MG63 (cell line): ENCODE measurements around the gene YAP1. TPM values are rescaled to one million over a fixed set of nuclear protein-coding genes. Genes with fewer than 3 reads are reported as not detected.
"Not testable (repeated sequence)": the region's sequence is repeated elsewhere in the genome, so short reads cannot be mapped to it uniquely, and the experiment has no call there.

Source experiments
- DNase-seq: peaks from one replicate; pipeline ENCODE4 v3.0.0-alpha.2; 2020
- H3K27me3 ChIP-seq: fragments of 250-450 bp; sonication (Bioruptor Pico); 2 replicates; pipeline ENCODE4 v1.5.1; 2020; ENCODE audit warnings: mild to moderate bottlenecking, moderate library complexity
- H3K36me3 ChIP-seq: fragments of 250-450 bp; sonication (Bioruptor Pico); 2 replicates; pipeline ENCODE4 v1.5.1; 2020; ENCODE audit warnings: mild to moderate bottlenecking, moderate library complexity
- H3K4me3 ChIP-seq: fragments of 250-450 bp; sonication (Bioruptor Pico); 2 replicates; pipeline ENCODE4 v1.5.1; 2020; ENCODE audit warnings: mild to moderate bottlenecking, moderate library complexity
- H3K9me3 ChIP-seq: fragments of 250-450 bp; sonication (Bioruptor Pico); 2 replicates; pipeline ENCODE4 v1.5.1; 2020; ENCODE audit warnings: mild to moderate bottlenecking, moderate library complexity
- total RNA-seq: library from RNA; depleted of rRNA; stranded (reverse); fragments of >200 nt; shearing (Covaris generic); gene quantifications from 2 replicates; pipeline ENCODE4 v1.2.3, GENCODE V29; 2014; ENCODE audit warnings: low replicate concordance

YAP1 gene
- total RNA-seq, 1 experiment from 2014 or later = 28.6 TPM

DNA sequence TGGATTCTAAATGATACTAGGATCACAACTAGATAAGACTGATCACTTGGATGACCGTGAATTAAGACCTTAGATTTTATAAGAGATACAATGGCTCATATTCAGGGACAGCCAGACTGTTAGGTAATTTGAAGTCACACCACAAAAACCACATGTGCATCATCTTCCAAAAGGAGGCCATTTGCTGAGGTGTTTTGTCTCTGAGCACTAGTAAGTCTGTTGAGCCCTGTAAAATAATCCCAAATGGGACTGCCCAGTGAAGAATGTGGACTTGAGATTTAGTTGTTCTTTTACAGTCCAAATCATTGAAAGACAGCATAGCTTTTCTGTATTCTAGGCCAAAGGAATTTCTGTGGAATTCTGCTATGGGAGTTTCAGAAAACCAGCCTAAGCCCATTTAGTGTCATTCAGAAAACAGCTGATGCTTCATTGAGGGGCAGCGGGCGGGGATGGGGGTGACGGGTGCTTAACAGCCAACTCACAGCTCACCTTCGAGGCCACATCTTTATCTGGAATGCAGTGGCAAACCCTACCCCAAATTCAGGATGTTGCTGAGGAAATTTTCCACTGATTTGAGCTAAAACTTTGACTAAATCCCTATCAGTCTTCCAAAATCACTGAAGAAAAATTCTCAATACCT is 127.0 kb downstream of the YAP1 start:
- Histone ChIP-seq H3K9me3 (no peaks in the 10 kb centered on the region), H3K27me3 (no peaks in the 10 kb centered on the region)
- no peak for DNase-seq

DNA sequence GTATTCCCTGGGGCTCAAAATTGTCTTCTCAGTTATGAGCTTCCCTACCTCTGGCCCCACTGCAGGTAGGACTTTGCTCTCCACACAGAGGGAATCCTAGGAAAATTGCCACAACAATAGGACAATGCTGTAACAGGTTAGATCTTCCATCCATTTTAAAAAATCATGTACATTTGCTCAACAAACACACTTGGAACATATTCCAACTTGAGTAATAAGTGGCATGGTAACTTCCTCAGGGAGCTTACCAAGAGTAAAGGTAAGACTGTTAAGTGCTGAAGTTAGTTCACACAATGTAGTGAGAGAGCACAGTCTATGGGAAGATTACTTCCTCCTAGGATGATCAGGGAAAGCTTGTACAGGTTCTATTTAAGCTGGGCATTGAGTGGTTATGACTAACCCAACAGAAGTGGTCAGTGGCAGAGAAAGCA is 128.2 kb downstream of the YAP1 start:
- no peaks in the 10 kb centered on the region for H3K27me3 ChIP-seq
- no peaks in the 10 kb centered on the region for H3K9me3 ChIP-seq
- H3K4me3 ChIP-seq = no peak overlapping the region
- H3K36me3 ChIP-seq = peaks cover 14% of the 10 kb centered on the region
- no peak for DNase-seq

More for the DNA sequence above, 127.0 kb downstream of the YAP1 start:
- Histone ChIP-seq H3K36me3 (peaks cover 18% of the 10 kb centered on the region), H3K4me3 (no peak overlapping the region)

- no peaks in the 10 kb centered on the region for H3K9me3 ChIP-seq
- H3K27me3 ChIP-seq = no peaks in the 10 kb centered on the region
- DNase-seq = no peak
- H3K4me3 ChIP-seq = no peak overlapping the region
- peaks cover 7% of the 10 kb centered on the region; the same call in 1 of the 2 replicates for H3K36me3 ChIP-seq
These were observed 129.2 kb downstream of the YAP1 start for GRCh38 chr11:102239448-102239847.

DNA sequence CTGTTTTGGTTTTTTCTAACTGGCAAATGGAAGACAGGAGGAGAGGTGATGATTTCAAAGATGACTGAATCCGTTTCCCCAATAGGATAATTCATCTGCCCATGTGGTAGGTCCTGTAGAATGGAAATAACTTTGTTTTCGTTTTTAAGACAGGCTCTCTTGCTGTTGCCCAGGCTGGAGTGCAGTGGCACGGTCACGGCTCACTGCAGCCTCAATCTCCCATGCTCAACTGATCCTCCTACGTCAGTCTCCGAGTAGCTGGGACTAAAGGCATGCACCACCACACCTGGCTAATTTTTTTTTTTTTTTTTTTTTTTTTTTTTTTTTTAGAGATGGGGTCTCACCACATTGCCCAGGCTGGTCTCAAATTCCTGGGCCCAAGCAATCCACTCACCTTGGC is 129.7 kb downstream of the YAP1 start:
- H3K9me3 ChIP-seq = no peaks in the 10 kb centered on the region
- no peaks in the 10 kb centered on the region for H3K27me3 ChIP-seq
- H3K4me3 ChIP-seq = no peak overlapping the region
- no peak for DNase-seq
- H3K36me3 ChIP-seq = peaks cover 7% of the 10 kb centered on the region; the same call in 1 of the 2 replicates

DNA sequence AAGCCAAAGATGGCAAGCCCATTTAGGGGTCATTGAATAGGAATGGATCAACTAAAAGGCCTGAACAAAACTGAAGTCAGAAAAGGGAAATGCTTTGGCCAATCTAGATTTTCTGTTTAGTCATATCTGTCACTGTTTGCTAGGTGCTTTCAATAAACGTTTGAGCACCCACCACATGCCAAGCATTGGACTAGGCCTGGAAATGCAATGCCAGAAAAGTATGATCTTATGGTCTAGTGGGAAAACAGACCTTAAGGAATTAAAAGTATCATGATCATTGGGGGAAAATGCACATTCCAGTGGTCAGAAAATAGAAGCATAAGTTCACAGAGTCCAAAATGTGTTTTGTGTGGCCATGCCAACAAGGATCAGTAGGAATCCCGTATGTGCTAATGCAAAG is 130.3 kb downstream of the YAP1 start:
- no peak for DNase-seq
- H3K9me3 ChIP-seq = no peaks in the 10 kb centered on the region
- H3K4me3 ChIP-seq = no peak overlapping the region
- H3K27me3 ChIP-seq = no peaks in the 10 kb centered on the region
- H3K36me3 ChIP-seq = peaks cover 7% of the 10 kb centered on the region; the same call in 1 of the 2 replicates

GRCh38 chr11:102241026-102241425 is 130.8 kb downstream of the YAP1 start:
- no peaks in the 10 kb centered on the region for H3K9me3 ChIP-seq
- DNase-seq = no peak
- H3K36me3 ChIP-seq = peaks cover 7% of the 10 kb centered on the region; the same call in 1 of the 2 replicates
- H3K4me3 ChIP-seq = no peak overlapping the region
- no peaks in the 10 kb centered on the region for H3K27me3 ChIP-seq

DNA sequence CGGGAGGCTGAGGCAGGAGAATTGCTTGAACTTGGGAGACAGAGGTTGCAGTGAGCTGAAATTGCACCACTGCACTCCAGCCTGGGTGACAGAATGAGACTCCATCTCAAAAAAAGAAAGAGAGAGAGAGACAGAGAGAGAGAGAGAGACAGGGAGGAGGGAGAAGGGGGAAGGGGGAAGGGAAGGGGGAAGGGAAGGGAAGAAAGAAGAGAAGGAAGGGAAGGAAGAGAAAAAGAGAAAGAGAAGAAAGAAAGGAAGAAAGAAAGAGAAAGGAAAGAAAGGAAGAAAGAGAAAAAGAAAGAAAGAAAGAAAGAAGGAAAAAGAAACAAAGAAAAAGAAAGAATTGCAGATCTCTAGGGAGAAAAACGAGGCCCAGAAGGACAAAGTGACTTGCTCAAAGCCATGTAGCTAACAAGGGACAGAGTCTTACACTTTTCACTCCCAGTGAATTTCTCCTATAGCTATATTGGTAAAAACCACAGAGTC is 133.2 kb downstream of the YAP1 start:
- H3K36me3 ChIP-seq = peaks cover under 1% of the 10 kb centered on the region; the same call in 1 of the 2 replicates
- H3K9me3 ChIP-seq = no peaks in the 10 kb centered on the region
- no peak overlapping the region for H3K4me3 ChIP-seq
- DNase-seq = no peak
- H3K27me3 ChIP-seq = no peaks in the 10 kb centered on the region

DNA sequence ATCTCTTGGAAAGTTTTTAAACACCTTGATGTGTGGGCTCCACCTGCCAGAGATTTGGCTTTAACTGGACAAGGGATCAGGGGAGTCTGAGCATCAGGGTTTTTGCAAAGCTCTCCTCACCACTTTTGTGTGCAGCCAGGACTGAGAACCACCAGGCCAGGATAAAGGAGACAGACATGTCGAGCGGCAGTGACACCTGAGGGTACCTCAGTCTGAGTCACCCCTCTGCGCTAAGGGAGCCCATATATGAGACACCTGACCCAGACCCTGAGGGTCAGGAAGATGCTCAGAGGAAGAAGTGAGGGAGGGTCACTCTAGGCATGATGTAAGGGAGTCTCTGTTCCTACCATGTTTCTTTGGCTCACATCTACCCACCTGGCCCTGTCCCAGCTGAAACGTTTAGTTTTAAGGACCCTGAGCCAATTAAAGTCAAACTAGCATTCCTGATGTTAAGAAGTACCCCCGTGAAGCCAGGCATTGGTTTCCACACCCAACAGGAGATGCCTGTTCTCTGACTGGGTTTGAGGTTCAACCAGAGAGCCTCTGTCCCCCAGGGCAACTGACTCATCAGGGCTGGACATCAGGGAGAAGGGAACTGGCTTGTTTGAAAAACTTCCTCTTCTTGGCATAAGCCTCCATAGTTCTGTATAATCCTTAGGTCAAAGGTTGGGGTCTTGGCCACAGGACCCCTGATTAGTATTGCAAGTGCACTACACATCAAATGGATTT is 134.6 kb downstream of the YAP1 start:
- H3K36me3 ChIP-seq = no peaks in the 10 kb centered on the region
- no peak overlapping the region for H3K4me3 ChIP-seq
- no peaks in the 10 kb centered on the region for H3K9me3 ChIP-seq
- peak; percentile 88 for DNase-seq
- H3K27me3 ChIP-seq = no peaks in the 10 kb centered on the region

GRCh38 chr11:102251423-102251822 is 141.2 kb downstream of the YAP1 start:
- DNase-seq = no peak

DNA sequence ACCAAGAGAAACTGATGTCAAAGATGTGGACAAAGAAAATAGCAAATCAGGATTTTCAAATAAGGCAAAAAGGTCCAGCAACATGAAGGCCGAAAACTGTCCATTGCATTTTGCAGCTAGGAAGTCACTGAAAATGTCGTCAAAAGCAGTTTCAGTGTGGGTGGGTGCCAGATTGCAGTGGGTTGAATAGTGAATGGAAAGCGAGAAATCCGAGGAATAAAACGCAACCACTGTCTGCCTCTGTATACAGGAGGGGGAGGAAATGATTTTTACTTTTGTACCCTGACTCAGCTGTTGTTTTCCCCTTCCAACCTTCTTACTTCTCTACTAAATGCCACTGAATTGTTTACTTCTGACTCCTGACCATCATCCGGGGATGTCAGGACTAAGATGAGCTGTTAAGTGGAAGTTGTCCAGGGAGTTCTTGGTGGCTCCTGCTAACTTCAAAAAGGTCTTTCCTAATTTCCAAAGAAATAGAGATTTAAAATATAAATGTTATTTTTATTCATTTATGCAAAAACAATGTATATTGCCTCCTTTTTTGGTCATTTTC is 142.2 kb downstream of the YAP1 start:
- no peaks in the 10 kb centered on the region for H3K27me3 ChIP-seq
- H3K36me3 ChIP-seq = no peaks in the 10 kb centered on the region
- no peak overlapping the region for H3K4me3 ChIP-seq
- H3K9me3 ChIP-seq = no peaks in the 10 kb centered on the region
- DNase-seq = no peak

More at GRCh38 chr11:102251423-102251822, 141.2 kb downstream of the YAP1 start:
- H3K9me3 ChIP-seq = no peaks in the 10 kb centered on the region
- no peak overlapping the region for H3K4me3 ChIP-seq
- no peaks in the 10 kb centered on the region for H3K27me3 ChIP-seq
- no peaks in the 10 kb centered on the region for H3K36me3 ChIP-seq

DNA sequence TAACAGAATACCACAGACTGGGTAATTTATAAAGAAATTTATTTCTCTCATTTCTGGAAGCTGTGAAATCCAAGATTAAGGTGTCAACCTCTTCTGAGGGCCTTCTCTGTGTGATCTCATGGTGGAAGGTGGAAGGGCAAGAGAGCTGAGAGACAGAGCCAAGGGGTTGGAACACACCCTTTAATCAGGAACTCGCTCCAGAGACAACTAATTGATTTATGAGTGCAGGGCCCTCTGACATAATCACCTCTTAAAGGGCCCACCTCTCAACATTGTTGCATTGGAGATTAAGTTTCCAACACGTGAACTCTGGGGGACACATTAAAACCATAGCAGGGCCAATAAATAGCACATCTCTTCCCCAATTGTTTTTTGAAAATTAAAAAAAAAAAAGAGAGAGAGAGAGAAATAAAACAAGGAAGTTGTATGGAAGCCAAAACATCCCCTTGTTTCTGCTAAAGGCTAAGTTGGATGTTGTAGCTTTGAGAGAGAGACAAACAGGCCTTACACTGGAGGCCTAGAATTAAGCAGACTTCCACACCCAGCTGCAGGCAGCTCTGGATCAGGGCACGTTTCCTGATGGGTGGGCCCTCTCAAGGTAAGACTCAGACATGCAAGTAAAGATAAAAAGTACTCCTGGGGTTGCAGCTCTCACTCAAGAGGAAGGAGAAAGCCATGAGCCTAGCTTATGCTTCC is 142.9 kb downstream of the YAP1 start:
- DNase-seq = no peak
- no peaks in the 10 kb centered on the region for H3K27me3 ChIP-seq
- H3K4me3 ChIP-seq = no peak overlapping the region
- no peaks in the 10 kb centered on the region for H3K36me3 ChIP-seq
- no peaks in the 10 kb centered on the region for H3K9me3 ChIP-seq

- H3K36me3 ChIP-seq = no peaks in the 10 kb centered on the region
- DNase-seq = no peak
- no peaks in the 10 kb centered on the region for H3K9me3 ChIP-seq
- no peaks in the 10 kb centered on the region for H3K27me3 ChIP-seq
- H3K4me3 ChIP-seq = no peak overlapping the region
These were observed 143.8 kb downstream of the YAP1 start for GRCh38 chr11:102254047-102254446.

DNA sequence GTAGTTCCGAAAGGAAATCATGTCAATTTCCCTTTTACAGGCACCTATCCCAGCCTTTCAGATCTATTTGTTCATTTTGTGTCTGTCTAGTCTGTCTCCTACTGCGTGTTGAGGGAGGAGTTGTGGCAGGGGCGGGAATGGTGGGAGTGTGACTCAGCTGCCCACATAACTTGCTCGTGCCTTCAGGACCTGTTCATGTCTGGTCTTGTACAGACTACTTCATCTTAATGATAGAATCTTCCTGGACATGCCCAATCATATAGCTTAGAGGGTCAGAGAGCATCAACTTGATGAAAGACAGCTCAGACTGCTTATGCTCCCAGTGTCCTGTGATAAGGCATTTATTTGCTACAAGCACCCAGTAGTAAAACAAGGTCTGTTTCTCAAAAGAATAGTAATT is 146.0 kb downstream of the YAP1 start:
- Histone ChIP-seq H3K9me3 (no peaks in the 10 kb centered on the region), H3K27me3 (no peaks in the 10 kb centered on the region), H3K36me3 (no peaks in the 10 kb centered on the region), H3K4me3 (no peak overlapping the region)
- DNase-seq = peak; percentile 61

GRCh38 chr11:102260241-102260640 is 150.0 kb downstream of the YAP1 start:
- Histone ChIP-seq H3K27me3 (no peaks in the 10 kb centered on the region), H3K9me3 (no peaks in the 10 kb centered on the region), H3K4me3 (no peak overlapping the region), H3K36me3 (no peaks in the 10 kb centered on the region)
- DNase-seq = no peak

GRCh38 chr11:102263379-102264003 is 153.2 kb downstream of the YAP1 start:
- Histone ChIP-seq H3K27me3 (no peaks in the 10 kb centered on the region), H3K36me3 (no peaks in the 10 kb centered on the region), H3K9me3 (no peaks in the 10 kb centered on the region; the same call in 1 of the 2 replicates), H3K4me3 (no peak overlapping the region)
- no peak for DNase-seq

DNA sequence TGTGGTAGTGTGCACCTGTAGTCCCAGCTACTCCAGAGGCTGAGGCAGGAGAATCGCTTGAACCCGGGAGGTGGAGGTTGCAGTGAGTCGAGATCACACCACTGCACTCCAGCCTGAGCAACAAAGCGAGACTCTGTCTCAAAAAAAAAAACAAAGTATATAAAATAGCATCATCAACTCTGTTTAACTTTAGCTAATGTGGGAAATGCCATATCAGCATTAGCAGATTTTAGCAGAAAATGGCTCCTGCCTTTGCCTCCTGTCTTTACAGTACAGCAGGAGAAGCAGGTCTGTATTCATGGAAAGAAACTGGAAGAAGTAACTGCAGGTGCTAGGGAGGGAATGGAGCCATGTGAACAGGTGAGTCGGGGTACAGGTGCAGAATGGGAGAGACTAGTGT is 154.5 kb downstream of the YAP1 start:
- not testable (repeated sequence) for H3K9me3 ChIP-seq, H3K27me3 ChIP-seq

More for the DNA sequence above, 154.5 kb downstream of the YAP1 start:
- not testable (repeated sequence) for DNase-seq, H3K4me3 ChIP-seq, H3K36me3 ChIP-seq
